Transverse colon (tissue), 4 donors: Measurements from ENCODE around the gene VAMP8.

Experiments used
- POLR2A ChIP-seq: fragments of 450-650 bp; IDR thresholded peaks from one replicate; pipeline ENCODE4 v1.6.1; 2016; ENCODE audit warnings: antibody characterized with exemption, mild to moderate bottlenecking, moderate library complexity
- POLR2AphosphoS5 ChIP-seq, 3 donors: sonication (generic); formaldehyde crosslinking; IDR thresholded peaks; one replicate each; pipeline ENCODE4 v1.6.1; 2016; ENCODE audit warnings: antibody characterized with exemption in 3 of 3
- TF ChIP-seq, protein P1 (sequence below), 5 experiments: fragments of 200-600 bp in 3 of 5; fragments of 450-650 bp in 2 of 5; sonication (generic) in 3 of 5; IDR thresholded peaks; 1 replicate in 2 of 5; 2 replicates in 3 of 5; pipeline ENCODE4 v1.5.1; 2016 to 2017; ENCODE audit warnings: antibody characterized with exemption in 5 of 5, inconsistent platforms in 3 of 5, mild to moderate bottlenecking in 2 of 5, moderate library complexity in 1 of 5

GRCh38 chr2:85534881-85535280, 42.5 kb upstream of the VAMP8 start:
- TF ChIP-seq, protein P1, sequence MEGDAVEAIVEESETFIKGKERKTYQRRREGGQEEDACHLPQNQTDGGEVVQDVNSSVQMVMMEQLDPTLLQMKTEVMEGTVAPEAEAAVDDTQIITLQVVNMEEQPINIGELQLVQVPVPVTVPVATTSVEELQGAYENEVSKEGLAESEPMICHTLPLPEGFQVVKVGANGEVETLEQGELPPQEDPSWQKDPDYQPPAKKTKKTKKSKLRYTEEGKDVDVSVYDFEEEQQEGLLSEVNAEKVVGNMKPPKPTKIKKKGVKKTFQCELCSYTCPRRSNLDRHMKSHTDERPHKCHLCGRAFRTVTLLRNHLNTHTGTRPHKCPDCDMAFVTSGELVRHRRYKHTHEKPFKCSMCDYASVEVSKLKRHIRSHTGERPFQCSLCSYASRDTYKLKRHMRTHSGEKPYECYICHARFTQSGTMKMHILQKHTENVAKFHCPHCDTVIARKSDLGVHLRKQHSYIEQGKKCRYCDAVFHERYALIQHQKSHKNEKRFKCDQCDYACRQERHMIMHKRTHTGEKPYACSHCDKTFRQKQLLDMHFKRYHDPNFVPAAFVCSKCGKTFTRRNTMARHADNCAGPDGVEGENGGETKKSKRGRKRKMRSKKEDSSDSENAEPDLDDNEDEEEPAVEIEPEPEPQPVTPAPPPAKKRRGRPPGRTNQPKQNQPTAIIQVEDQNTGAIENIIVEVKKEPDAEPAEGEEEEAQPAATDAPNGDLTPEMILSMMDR (IDR thresholded peaks at IDR 0.05), result no peak
- no peak for TF ChIP-seq POLR2A
- no peak for TF ChIP-seq POLR2AphosphoS5 (IDR thresholded peaks at IDR 0.05)
